PFSK-1 (cell line): ENCODE measurements around the gene CNKSR1. TPM values are rescaled to one million over a fixed set of nuclear protein-coding genes. Genes with fewer than 3 reads are reported as not detected.

Experiments used
- FOXP2 ChIP-seq: optimal IDR thresholded peaks from 2 replicates; pipeline ENCODE3; 2011; ENCODE audit warnings: borderline replicate concordance, control low read depth, inconsistent platforms; ENCODE audit not compliant: insufficient read depth; ENCODE audit errors: extremely low read length, extremely low read depth
- POLR2AphosphoS5 ChIP-seq: IDR thresholded peaks from 2 replicates; pipeline ENCODE4 v1.6.1; 2012; ENCODE audit warnings: low read depth, mild to moderate bottlenecking, control low read depth, low read length, moderate library complexity
- REST ChIP-seq, 2 experiments: IDR thresholded peaks; 2 replicates each; pipeline versions ENCODE4 v1.6.1 to v1.8.0; 2011 to 2012; ENCODE audit warnings: low read depth in 2 of 2, low read length in 2 of 2, control low read depth in 1 of 2, inconsistent platforms in 1 of 2, mild to moderate bottlenecking in 1 of 2, moderate library complexity in 1 of 2; ENCODE audit not compliant: insufficient read depth in 1 of 2
- SIN3A ChIP-seq: IDR thresholded peaks from 2 replicates; pipeline ENCODE4 v1.6.1; 2012; ENCODE audit warnings: mild to moderate bottlenecking, low read length, moderate library complexity, borderline replicate concordance; ENCODE audit not compliant: insufficient read depth
- TAF1 ChIP-seq: IDR thresholded peaks from 2 replicates; pipeline ENCODE4 v1.6.1; 2012; ENCODE audit warnings: low read length, control low read depth, borderline replicate concordance; ENCODE audit not compliant: insufficient read depth
- polyA plus RNA-seq: library from polyadenylated mRNA; unstranded; fragments of >200 nt; gene quantifications from one replicate; pipeline ENCODE4 v1.2.1, GENCODE V29; 2012; ENCODE audit warnings: low read depth, missing spikeins; ENCODE audit not compliant: insufficient read length

Gene CNKSR1
- polyA plus RNA-seq: 1.8 TPM

DNA sequence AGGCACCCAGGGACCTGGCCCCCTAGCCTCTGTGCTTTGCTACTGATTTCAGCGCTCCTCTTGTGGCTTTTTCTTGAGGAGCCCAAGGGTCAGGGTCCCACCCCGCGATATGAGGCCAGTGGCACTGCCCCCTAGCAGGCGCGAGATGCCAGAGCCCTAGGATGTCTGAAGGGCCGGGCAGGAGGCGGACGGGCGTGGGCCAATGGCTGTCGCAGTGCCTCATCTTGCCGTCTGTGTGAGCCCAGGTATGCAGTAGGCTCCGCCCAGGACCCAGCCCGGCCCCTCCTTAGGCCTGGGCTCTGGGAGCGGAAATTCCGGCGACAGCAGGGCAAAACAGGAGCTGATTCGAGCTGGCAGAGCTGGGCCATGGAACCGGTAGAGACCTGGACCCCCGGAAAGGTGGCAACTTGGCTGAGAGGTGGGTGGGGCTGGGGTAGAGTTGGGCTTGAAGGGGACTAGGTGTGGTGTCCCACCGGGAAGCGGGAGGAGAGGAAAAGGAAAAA is at the start of gene CNKSR1:
Gene CNKSR1, plus strand, starts transcription at position 310 of the 503 bp plus-strand sequence. Its CDS starts 57 bp downstream, at position 367.
- TF ChIP-seq TAF1: no peak
- no peak for TF ChIP-seq REST (IDR thresholded peaks at IDR 0.05; ENCODE audit: insufficient read depth in 1 of 2, low read depth in 2 of 2, low read length in 2 of 2)
- no peak for TF ChIP-seq SIN3A
- no peak for TF ChIP-seq POLR2AphosphoS5
- no peak for TF ChIP-seq FOXP2

DNA sequence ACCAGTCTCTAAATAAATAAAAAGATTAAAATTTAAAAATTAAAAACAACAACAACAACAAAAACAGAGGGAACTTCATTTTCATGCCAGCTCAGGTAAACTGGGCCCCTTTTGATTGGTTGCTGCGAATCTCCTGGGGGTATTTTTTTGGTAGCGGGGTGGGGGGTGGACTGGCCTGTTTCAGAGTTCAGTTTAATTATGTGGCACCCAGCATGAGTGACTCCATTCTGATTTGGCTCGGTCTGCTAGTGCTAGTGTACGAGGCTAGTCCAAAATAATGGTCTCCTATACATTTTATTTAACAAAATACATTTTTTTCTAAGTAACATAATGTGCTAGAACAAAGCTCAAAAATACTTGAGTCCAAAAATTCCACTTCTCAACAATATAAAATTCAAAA is 47.5 kb upstream of the CNKSR1 start:
- TF ChIP-seq SIN3A: no peak
- TF ChIP-seq FOXP2: no peak
- TF ChIP-seq POLR2AphosphoS5: no peak
- no peak for TF ChIP-seq TAF1
- no peak for TF ChIP-seq REST (IDR thresholded peaks at IDR 0.05; ENCODE audit: insufficient read depth in 1 of 2, low read depth in 2 of 2, low read length in 2 of 2)

DNA sequence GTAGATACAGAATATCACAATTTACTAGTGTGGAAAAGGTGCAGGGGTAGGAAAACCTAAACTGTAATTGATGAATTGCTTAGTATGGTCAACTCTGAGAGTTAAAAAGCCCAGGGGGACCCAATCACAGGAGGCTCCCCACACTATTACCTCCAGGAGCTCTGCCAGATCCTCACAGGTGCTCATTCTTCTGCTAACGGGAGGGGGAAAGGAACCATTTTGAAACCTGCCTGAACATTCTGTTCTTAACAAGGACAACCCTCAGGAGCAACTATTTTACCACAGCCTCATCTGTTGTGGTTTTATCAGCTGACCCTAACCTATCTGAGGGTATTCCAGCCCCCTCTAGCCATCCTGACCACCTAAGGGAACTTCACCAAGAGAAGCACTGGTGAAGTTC is 46.6 kb upstream of the CNKSR1 start:
- TF ChIP-seq POLR2AphosphoS5 (no peak), SIN3A (no peak), FOXP2 (no peak), REST (IDR thresholded peaks at IDR 0.05; ENCODE audit: insufficient read depth in 1 of 2, low read depth in 2 of 2, low read length in 2 of 2) (no peak), TAF1 (no peak)

- no peak for TF ChIP-seq TAF1
- TF ChIP-seq SIN3A: no peak
- TF ChIP-seq FOXP2: no peak
- TF ChIP-seq POLR2AphosphoS5: no peak
- no peak for TF ChIP-seq REST (IDR thresholded peaks at IDR 0.05; ENCODE audit: insufficient read depth in 1 of 2, low read depth in 2 of 2, low read length in 2 of 2)
These were observed 45.0 kb upstream of the CNKSR1 start for GRCh38 chr1:26132128-26132833.
